Measurements from ENCODE around the gene DNM3.

The DNM3 gene

DNA sequence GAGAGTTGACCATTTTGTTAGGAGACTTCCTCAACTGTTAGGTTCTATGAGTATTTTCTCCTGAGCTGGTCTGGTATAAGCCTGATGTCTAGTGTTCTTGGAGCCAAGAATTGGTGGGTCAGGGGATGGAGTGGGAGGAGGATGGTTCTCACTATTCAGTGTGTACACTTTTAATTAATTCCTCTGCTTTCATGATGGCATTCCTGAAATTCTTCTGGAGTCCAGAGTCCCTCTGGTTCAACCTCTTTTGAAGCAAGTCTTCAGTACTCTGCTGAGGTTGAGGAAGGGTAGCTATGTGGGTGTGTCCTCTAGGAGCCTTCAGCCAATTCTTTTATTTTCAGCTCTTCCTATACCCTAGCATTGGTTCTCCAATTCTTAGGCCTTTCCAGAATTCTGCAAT, 149.1 kb downstream of the DNM3 start:
- TF ChIP-seq, protein P1, sequence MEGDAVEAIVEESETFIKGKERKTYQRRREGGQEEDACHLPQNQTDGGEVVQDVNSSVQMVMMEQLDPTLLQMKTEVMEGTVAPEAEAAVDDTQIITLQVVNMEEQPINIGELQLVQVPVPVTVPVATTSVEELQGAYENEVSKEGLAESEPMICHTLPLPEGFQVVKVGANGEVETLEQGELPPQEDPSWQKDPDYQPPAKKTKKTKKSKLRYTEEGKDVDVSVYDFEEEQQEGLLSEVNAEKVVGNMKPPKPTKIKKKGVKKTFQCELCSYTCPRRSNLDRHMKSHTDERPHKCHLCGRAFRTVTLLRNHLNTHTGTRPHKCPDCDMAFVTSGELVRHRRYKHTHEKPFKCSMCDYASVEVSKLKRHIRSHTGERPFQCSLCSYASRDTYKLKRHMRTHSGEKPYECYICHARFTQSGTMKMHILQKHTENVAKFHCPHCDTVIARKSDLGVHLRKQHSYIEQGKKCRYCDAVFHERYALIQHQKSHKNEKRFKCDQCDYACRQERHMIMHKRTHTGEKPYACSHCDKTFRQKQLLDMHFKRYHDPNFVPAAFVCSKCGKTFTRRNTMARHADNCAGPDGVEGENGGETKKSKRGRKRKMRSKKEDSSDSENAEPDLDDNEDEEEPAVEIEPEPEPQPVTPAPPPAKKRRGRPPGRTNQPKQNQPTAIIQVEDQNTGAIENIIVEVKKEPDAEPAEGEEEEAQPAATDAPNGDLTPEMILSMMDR (IDR thresholded peaks at IDR 0.05; ENCODE audit: insufficient read depth, missing control alignments), result no peak
- FAIRE-seq (no peak), DNase-seq (ENCODE audit: insufficient read length, low spot score) (no peak)

DNA sequence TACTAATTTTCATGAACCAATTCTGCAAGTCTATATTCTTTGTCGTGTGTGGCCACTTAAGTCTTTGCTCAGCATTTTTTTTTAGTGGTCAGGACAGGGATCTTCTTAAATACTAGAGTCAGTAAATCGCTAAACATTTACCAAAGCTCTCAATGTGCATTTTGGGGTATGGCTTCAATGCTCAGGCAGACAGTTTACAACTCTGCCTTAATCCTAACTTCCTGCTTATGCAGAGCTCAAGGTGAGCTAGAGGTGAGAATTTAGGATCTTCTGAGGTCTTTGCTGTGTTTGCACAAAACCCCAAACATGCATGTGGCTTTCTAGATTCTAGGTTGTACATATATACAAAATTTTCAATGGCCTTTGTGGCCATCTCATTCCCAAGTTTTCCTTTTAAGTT, 153.0 kb downstream of the DNM3 start:
- FAIRE-seq, result no peak
- no peak for DNase-seq (ENCODE audit: insufficient read length, low spot score)
- TF ChIP-seq, protein P1 (IDR thresholded peaks at IDR 0.05; ENCODE audit: insufficient read depth, missing control alignments), result no peak

DNA sequence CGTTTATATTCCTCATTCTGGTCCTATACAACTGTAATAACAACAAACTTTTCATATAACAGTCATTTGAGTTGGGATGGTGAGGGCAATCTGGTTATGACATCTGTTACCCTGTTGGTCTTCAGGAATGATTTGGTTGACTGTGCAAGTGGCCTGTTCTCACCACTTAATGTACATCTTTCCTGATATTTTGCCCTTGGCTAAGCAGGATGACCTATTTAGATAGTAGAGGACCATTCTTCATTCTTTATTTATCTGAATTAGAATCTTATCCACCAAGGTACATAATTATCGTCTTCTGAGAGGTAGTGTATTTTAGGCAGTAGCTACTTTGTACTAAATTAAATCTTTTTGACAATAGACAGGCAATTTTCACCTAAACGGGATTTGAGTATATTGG, 154.3 kb downstream of the DNM3 start:
- TF ChIP-seq, protein P1 (IDR thresholded peaks at IDR 0.05; ENCODE audit: insufficient read depth, missing control alignments), result no peak
- peak; percentile 11 for FAIRE-seq

GRCh38 chr1:171997936-171998335, 156.6 kb downstream of the DNM3 start:
- TF ChIP-seq, protein P1 (IDR thresholded peaks at IDR 0.05; ENCODE audit: insufficient read depth, missing control alignments), result no peak
- DNase-seq (ENCODE audit: insufficient read length, low spot score) (no peak), FAIRE-seq (peak; percentile 48)

More for the DNA sequence above, 154.3 kb downstream of the DNM3 start:
- no peak for DNase-seq (ENCODE audit: insufficient read length, low spot score)

GRCh38 chr1:171998711-171999110, 157.4 kb downstream of the DNM3 start:
- no peak for FAIRE-seq
- no peak for DNase-seq (ENCODE audit: insufficient read length, low spot score)
- TF ChIP-seq, protein P1 (IDR thresholded peaks at IDR 0.05; ENCODE audit: insufficient read depth, missing control alignments), result no peak

GRCh38 chr1:171999756-172000155, 158.5 kb downstream of the DNM3 start:
- DNase-seq (ENCODE audit: insufficient read length, low spot score) (no peak), FAIRE-seq (no peak)
- TF ChIP-seq, protein P1 (IDR thresholded peaks at IDR 0.05; ENCODE audit: insufficient read depth, missing control alignments), result no peak

DNA sequence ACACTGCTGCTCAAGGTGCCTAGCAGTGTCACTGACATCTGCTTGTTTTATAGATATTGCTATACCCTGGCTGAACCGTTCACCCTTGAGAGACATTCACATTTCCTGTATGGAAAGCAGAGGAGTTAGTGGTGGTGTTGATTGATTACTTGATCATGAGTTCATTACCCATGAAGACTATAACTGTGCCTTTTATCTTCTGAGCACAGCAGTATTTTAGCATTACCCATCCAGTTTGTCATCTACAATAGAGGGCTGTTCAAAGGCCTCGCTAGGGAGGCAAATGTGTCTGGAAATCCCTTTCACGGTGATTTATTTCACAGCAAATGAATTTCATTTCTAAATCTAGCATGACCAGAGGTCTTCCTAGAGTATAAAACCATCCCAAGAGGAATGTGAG, 160.0 kb downstream of the DNM3 start:
- FAIRE-seq, result no peak
- TF ChIP-seq, protein P1 (IDR thresholded peaks at IDR 0.05; ENCODE audit: insufficient read depth, missing control alignments), result no peak
- DNase-seq (ENCODE audit: insufficient read length, low spot score), result no peak

Measured in D721Med (cell line).